HG02678 (cell line): ENCODE measurements around the gene CCDC9B.

Experiments used
- ATAC-seq: cut with Tn5 transposase; IDR thresholded peaks from one replicate; pipeline ENCODE4 v1.9.1; 2021; ENCODE audit warnings: mild to moderate bottlenecking, moderate library complexity; ENCODE audit not compliant: unreplicated experiment

Gene CCDC9B

GRCh38 chr15:40345867-40346578 is 5.3 kb upstream of the CCDC9B start:
- no peak for ATAC-seq

DNA sequence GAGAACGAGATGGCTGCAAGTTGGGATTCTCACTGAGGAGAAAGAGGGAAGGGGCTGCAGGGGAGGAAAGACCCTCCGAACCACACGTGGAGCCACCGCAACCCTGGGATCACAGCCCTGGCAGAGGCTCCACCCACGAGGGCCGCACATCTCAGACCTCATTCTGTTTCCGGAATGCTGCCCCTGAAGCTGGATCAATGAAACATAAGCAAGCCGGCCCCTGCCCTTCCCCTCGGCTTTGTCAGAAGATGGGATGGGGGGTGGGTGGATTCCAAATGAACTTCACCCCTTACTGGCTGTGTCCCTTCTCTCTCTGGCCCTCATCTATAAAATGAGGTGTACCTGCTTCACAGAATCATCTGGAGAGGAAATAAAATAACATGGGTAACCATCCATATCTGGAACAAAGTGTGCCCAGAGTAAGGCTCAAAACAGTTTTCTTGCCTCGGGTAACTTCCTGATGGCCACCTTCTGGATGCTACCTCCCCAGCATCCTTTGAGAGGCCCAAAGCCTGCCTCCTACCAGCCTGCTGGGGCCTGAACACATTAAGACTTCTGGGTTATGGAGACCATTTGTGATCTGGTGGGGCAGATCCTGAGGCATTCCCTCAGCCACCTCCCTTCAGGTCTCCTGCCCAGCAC is 4.6 kb upstream of the CCDC9B start:
- no peak for ATAC-seq

- no peak for ATAC-seq
Observed at GRCh38 chr15:40344631-40345120, 3.9 kb upstream of the CCDC9B start.

DNA sequence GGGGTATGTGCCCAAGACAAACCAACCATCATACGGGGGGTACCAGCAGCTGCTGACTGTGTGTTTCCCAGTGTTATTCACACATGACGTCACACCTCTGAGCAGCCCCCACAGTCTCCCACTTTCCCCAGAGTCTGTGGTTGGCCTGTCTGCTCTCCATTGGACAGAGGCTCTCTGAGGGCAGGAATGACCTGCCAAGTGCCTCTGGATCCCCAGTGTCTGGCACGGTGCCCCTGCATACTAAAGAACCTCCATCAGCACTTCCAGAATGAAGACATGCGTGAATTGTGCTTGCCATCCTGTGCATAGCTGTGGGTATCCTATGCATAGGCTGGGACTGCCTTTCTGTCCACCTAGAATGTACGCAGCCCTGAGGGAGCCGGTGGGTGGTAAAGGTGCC is 3.5 kb upstream of the CCDC9B start:
- no peak for ATAC-seq

DNA sequence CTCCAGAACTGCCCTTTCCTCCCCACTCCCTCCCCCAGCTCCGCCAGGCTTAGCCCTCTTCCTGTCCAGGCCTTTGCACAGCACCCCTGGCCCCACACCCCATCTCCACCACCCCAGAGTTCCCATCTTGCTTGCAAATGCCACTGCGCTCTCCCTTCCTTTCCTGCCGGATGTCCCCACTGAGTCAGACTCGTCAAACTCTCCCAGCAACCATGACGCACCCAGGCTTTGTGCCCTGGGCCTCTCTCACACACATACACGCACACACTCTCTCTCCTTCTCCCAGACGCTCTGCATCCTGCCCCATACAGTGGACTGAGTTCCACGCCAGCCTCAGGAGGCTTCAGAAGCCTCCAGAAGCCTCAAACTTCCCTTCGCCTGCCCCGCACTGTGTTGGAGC is 2.8 kb upstream of the CCDC9B start:
- ATAC-seq: no peak

GRCh38 chr15:40342416-40343320 is 1.9 kb upstream of the CCDC9B start:
- ATAC-seq: no peak

DNA sequence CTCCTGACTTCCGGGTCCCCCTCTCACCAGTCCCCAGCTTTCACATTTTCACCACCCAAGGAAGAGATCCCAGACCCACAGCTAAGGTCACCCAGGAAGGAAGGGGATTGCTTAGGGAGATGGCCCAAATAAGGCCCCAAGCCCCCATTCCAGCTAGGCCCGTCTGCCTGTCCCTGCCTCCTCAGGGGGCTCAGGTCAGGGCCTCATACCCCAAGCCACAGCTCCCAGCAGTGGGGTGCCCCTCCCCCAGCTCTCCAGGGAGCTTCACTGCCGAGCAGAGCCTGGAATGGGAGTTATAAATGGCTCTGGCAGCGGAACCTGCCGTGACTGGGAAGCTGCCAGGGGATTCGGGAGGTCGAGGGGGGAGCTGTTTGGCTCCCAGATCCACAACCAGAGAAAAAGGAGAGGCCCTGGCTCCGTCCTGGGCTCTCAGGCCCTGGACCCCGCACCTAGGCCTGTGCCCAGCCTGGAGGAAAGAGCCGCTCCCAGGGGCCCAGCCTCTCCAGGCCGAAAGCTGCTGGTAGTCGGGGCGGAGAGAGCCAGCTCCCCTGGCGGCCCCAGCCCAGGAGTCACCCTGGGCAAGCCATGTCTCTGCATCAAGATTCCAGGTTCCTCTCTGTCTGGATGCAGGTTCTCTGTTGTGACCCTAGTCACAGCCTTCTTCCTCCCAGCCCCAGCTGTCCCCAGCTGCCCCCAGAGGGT is 550 bp downstream of the CCDC9B start:
- ATAC-seq: no peak

- no peak for ATAC-seq
Observed at GRCh38 chr15:40339621-40339945, 1.2 kb downstream of the CCDC9B start.

DNA sequence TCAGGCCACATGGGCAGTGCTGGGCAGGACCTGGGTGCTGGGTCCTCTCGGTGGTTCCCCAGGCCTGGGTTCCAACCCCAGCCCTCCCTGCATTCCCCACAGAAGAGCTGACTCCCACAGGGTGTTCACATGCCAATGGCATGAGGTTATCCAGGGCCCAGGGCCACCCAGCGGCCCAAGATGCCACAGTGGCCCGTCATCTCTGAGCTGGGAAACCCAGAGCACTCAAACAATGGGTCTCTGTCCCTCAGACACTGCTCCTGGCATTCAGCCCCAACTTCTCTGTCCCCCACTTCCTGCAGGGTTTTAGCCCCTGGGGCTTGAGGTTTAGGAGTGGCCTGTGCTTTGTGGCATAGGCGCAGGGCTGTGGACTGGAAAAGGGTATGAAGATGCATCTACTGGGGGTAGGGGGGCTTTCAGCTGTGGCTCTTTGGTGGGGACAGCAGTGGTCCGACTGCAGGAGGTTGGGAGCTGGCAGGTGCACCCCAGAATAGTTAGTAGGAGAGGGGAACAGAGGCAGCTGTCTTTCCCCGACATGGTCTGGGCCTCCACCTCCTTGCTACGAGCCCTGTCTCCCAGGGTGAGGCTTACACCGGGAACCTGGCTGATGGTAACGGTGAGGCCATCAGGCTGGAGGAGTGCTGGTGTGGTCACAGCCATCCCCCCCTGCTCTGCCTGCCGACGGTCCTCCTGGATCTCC is 1.7 kb downstream of the CCDC9B start:
- ATAC-seq: no peak

DNA sequence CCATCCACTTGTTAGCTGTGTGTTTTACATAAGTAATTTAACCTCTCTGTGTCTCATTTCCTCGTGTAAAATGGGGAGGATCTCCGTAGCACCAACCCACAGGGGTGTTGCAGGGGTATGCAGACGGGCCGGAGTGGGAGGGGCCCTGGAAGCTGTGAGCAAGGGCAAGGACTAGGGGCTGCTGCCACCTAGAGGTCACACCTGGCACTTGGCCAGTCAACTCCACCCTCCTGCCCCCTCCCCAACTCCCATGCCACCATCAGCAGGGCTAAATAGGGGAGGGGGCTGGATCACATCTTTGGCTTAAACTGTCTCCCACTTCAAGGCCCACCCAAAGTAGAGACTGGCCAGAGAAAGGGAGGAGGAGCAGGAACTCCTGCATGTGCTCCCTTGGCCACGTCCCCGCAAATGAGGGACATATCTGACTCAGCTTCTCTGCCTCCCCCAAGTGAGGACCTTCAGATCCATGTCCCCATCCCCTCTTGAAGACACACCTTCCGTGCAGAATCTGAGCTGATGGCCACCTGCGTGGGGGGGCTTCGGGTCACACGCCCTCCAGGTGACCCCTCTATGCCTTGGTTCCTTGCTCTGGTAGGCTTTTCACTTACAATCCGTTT is 2.6 kb downstream of the CCDC9B start:
- ATAC-seq: no peak

DNA sequence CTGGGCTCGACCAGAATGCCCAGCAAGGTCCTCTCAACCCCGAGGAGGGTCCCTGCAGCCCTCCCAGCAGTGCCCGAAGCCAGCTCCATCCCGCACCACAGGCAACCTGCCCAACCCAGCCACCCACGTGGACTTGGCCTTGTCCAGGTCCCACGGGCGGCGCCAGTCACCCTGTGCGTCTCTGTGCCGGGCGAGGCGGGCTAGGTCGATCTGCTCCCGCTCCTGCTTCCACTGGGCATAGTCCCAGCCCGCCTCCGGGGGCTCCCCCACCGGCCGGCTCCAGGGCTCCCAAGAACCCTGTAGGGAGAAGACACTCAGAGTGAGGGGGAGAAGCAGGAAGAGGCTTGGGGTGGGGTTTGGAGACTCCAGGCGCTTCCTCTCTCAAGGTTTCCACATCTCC is 3.1 kb downstream of the CCDC9B start:
- no peak for ATAC-seq

GRCh38 chr15:40336744-40337122 is 4.0 kb downstream of the CCDC9B start:
- ATAC-seq: no peak

GRCh38 chr15:40335938-40336743 is 4.6 kb downstream of the CCDC9B start:
- ATAC-seq: no peak

DNA sequence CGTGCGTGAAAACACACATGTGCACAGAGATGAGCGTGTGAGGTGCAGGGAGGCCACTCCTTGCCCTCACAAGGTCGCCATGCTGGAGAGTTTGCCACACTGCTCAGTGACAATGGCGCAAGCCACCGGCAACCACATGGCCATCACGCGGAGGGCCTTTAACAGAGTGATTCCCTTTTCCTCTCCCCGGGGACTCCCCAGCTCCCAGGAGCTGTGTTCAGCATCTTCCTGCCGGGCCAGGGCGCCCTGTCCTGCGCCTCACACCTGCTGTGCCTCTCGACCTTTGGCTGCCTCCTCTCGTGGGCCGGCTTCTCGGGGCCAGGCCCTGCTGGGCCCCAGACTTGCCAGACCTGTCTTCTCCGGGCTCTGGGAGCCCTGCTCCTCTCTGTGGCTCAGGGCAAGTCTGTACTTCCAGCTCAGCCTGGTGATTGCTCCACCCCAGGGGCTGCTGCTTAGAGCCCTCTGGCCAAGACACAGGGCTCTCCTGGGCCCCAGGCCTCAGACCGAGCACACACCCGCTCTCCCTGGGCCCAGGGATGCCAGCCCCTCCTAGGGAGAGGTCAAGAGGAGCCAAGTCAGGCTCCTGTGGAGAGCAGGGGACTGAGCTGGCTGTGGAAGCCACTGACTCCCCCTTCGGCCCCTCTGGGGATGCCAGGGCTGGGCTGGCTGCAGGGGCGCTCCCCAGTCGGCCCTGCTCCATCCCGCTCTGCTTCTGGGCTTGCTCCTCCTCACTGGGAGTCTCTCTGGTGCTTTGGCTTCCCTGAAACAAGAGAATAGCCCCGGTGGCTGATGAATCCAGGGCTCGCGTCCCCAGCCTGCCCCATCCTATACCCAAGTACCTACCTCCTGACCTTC is 5.6 kb downstream of the CCDC9B start:
- no peak for ATAC-seq

DNA sequence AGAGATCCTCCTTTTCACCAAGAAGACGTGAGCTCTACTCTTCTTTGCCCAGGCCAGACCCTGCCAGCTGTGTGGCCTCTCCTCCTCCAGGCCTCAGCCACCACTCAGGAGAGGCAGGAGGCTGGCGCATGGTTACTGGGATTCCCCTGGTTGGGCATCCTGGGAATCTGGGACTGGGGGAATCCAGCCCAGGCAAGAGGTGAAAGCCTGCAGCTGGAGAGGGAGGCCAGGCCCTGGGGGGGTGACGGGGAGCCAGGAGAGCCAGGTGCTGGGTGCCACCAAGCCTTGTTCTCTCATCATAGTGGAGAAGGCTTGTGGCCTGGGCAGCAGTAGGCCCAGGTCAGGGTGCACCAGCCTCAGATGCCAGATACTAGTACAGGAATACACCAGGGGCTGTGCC is 6.2 kb downstream of the CCDC9B start:
- ATAC-seq: no peak

GRCh38 chr15:40333922-40334492 is 6.7 kb downstream of the CCDC9B start:
- no peak for ATAC-seq

DNA sequence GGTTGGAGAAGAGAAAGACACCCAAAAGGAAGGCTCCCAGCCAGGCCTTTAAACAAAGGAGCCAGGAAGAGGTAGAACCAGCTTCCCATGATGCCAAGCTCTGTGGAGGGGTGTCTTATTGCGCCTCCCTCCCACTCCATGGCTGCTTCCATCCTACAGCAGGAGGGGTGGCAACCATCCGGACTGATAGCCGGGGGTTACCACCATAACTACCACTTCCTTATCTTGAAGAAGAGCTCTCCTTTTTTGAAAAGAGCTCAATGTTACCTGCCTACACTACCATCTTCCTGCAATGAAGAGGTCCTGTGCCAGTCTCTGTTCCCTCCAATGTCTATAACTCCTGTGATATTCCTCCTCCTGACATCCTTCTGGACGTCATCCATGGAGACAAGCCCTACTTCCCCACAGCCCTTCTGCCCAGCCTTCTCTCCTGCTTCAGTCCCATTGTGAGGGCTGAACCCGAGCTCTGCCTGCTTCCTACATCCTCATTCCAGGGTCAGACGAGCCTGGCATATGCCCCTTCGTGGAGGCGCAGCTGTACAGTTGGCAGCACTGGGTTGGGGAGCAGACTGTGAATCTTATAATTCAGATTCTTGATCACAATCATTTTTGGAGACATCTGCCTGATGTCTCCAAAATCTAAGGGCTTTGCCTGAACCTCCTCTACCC is 8.5 kb downstream of the CCDC9B start:
- ATAC-seq: no peak

GRCh38 chr15:40331637-40332036 is 9.1 kb downstream of the CCDC9B start:
- no peak for ATAC-seq
